NCI-H146 treated with DMSO at 0.1 percent for 48 hours (cell line): ENCODE measurements around the gene CPVL.
A peak's percentile ranks its signal among the peaks of the same experiment; 100 is the strongest.

ENCODE experiments used
- DNase-seq: peaks from one replicate; lab custom pipeline; 2025; ENCODE audit not compliant: unreplicated experiment; lab: John Stamatoyannopoulos, UW

CPVL gene

DNA sequence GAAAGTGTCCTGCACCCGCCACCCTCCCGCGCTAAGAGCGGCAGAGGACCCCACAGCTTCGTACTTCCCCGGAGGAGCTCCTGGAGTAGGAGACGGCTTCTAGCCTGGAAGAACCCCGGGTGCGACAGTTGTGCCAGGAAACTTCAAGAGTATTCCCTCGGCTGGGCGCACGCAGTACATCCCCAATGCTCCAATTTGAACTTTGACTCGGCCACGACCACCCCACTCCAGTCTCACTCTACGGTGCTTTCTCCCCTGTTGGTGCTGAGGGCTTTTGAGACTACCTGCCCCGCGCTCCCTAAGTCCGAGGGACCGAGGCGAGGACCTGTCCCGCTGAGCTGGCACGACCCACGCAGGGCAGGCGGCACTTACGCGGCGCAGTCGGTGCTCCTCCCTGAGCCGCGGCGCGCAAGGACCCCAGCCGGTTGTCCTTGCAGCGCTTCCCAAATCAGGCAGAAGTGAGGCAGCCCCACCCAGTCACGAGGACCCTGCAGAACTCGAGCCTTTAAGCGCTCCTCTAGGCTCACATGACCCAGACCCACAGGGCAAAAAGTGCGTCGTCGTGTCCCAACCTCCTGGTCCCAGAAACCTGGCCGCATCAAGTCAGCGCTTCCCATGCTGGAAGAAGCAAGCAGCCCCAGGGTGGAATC lies at the start of gene CPVL:
Gene CPVL, minus strand, starts transcription at position 481 of the 650 bp plus-strand sequence. CDS start 25,476 bp downstream, outside the sequence.
- peak; percentile 46 for DNase-seq

DNA sequence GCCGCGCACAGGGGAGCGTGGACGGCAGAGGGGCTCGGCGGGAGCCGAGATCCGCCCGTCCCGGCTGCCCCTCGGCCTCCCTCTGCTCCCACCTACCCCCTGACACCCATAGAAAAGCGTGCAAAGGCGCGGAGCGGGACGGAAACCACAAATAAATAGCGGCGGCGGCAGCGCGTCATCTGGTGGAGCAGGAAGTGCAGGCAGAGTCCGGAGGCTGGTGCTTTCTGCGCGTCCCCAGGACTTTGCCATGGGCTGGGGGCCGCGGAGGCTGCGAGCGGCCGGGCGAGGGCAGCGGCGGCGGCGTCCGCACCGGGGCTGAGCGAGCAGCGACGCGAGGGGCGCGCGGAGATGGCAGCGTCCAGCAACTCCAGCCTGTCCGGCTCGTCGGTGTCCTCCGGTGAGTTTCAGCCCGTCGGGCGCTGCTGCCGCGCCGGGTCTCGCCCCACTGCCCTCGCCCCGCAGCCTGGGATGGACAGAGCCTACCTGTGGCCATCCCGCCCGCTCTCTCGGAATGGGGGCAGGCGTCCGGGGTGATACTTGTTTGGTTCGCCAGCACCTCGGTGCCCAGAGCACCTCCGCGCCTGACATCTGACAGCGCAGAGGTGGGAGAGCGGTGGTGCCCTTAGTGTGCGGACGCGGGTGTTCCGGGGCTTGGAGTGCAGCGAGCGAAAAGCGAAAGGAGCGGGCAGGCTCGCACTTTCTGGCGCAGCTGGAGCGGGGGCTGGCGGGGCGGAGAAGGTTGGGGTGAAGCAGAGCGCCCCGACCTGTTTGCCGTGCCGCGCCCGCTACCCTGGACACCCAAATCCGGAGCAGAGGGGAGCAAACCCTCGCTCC lies 48.5 kb upstream of the CPVL start, which contains the start of gene CHN2:
Gene CHN2, plus strand, starts transcription at position 182 of the 834 bp plus-strand sequence.
- DNase-seq = peak; percentile 58

DNA sequence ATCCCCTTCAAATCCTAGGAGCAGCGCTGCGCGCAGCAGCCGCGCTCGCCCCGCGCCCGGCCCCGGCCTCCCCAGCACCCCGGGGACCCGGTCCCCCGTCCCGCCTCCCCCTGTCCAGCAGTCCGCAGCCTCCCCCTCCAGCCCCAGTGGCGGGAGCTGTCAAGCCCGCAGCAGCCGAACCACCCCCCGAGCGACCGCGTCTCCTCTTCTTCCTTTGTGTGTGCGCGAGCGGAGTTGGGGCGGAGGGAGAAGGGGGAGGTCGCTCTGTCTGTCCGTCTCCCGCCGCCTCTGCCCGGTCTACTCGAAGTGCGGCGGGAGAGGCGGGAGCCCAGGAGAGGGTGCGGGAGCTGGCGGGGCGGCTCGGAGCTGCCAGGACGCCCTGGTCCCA lies 47.9 kb upstream of the CPVL start:
- DNase-seq = peak; percentile 29

DNA sequence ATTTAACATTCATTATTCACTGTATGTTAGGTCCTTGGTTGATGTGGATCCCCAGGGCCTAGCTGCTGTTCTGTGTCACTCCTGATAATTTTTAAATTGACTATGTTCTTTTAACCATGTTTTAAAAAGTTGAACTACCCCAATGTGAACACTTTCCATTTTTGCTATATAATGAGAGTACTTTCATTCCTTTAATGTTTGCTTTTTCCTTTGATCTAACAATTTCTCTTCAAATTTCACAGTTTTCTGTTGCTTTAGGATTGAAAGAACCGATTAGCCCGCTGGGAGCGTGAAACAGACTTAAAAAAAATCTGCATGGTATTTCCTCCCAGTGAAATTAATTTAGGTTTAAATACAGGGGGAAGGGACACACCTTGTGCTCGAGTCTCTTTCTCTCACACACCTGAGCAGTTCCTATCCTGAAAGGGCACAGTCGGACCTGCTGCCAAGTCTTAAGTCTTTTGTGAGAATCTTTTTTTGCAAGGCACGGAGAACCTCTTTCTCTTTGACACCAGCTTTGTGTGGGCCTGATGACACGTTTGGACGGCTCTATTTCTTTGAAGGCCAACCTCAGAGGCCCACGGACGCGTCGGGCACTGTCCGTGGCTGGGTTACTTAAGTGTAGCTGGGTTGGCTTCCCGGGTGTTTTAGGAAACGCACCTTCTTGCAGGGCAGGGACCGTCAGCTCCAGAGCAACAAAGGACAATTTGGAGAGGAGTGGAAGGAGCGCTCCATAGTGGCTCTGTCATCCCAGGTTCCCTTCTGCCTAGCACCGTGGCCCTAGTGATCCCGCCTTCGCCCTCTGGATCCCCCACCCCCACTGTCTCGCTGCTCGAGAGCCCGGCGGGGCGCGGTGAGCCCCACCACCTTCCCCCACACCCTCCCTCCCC lies 47.2 kb upstream of the CPVL start:
- DNase-seq = peak; percentile 28

DNA sequence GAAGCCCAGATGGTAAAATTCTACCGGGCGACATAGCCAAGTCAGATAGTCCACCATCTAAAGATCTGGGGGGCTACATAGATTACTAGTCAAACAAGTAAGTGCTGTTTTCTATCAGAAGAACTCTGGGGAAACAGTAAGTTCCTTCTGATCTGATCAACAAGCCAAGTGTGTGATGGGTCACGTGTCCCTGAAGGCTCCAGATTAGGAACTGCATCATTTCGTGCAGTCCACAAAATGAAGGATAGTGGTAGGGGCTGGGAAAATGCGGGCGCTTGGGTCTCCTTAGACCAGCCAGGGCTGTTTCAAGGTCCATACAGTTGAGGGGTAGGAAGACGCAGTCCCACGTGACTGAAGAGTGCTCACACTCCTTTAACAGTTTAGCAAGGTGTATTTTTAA lies 46.5 kb upstream of the CPVL start:
- DNase-seq = no peak

DNA sequence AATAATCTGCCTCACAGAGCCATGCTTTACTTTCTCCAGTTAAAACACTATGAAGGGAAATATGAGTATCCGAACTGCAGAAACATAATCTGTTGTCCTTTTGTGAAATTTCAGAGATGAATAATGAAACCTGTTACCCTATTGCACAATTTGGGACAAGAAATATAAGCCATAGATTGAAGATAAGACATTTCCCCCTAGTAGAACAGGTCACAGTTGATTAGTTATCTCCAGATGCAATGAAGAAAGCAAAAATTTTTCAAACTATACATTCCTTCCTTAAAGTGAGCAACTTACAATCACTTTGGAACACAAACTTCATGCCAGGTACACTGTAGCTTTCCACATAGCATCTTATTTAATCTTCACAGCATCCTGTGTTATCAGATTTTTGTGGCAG lies 46.0 kb upstream of the CPVL start:
- no peak for DNase-seq

DNA sequence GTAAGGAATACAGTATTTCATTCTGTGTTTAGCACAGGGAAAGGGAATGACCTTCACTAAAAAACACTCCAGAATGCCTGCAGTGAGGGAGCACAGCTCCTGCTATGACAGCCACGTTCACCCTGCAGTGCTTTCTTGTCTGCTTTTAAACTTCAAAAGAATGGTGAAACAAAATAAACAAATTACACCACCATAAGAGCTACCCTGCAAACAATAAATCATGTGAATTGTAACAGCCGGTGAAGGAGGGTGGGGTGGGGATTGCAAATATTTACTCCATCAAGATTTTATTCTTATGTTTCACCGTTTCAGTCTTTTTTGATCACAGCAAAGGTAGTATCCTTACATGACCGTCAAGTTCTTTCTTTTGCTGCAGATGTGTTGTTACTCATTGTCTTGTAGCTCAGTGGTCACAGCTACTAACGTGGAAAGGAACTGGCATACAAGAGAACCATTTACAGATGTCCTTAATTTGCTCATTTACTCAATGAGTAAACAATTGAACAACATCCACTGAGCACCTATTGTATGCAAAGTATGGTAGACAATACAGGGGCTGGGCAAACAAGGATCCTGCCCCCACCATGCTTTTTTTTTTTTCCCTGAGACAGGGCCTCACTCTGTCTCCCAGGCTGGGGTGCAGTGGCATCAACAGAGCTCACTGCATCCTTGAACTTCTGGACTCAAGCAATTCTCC lies 44.2 kb upstream of the CPVL start:
- DNase-seq = peak; percentile 62

DNA sequence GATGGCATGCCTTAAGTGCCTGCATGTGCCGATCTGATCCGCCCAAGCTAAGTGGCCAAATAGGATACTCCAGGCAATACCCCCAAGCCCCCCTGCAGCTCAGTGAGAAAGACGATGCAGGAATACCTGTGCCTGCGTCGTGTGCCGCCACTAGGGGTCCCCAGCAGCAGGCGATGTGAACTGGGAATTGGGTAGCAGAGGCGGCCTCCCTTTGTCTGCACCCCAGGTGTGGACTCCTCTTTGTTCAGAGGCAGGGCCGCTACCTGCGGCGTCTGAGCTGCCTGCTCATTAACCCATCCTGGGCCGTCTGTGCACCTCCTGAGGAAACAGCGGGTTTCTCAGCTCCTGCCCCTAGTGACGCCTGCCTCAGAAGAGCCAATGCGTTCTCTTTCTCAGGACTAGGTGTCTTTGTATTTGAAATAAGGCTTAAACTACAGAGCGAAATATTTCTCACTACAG lies 43.4 kb upstream of the CPVL start:
- DNase-seq = peak; percentile 93

DNA sequence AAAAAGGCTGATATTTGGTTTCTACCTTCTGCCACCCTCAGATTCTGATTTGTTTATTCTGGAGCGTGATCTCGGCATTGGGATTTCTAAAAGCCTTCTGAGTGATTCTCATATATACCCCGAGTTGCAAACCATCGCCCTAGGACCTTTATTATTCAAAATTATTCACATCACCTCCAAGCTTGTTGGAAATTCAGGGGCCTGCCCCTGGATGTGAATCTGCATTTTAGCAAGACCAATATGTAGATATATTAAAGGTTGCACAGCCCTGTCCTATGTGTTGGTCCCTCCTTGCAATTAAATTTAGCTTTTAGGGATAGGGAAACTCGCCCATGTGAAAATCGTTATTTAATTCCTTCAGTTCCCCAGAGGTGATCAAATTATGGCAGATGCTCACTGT lies 39.3 kb upstream of the CPVL start:
- DNase-seq = no peak

DNA sequence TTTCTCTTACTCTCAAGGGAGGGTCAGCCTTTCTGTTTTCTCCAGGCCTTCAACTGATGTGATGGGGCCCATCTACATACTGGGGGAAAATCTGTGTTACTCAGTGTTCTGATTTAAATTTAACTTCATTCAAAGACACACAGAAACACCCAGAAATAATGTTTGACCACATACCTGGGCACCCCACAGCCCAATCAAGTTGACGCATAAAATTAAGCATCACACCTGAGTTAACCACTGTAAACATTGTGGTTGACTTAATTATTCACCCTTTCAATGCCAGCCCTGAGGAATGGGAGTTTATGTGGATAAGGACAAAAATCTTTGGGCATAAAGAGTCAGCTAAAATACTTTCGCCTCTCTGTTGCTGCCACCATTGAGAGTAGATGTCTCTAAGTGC lies 38.3 kb upstream of the CPVL start:
- DNase-seq = no peak

DNA sequence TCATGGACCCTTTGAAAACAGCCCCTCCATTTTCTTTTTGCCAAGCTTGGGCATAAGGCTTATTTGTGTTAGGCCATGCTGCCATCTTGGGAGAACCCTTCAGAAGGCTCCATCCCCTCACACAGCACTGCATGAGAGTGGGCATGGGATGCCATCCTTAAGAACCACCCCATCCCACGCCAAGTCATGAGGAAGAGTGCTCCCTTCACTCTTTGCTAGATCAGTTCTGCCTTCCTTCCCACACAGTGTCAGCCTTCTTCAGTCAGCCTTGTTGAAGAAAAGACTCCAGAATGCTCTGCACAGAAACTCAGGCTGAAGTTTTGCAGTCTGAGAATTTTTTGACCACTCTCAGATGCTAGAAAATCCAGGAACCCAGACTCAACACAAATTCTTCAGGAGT lies 32.8 kb upstream of the CPVL start:
- DNase-seq = no peak

DNA sequence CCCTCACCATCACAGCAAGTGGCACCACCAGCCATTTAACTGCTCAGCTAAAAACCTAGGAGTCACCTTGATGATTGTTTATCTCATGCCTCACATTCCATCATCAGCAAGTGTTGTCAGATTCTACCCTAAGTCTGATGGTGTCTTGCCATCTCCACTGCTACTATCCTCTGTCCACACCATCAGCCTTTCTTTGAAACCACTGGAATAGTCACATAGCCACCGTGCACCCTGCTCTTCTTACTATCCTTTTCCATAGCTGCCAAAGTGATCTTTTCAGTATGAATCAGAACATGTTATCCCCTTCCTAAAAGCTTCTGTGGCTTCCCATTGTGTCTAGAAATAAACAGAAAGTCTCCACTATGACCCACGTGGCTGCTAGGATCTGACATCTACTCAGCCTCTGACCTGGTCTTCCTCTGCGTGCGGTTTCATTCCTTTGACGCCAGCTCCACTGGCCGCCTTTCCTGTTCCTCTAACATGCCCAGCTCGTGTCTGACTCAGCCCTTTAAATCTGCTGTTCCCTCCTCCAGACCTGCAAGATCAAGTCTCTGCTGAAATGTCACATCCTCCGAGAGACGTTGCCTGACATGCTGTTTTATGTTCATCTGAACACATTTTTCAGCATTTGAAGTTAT lies 31.7 kb upstream of the CPVL start:
- DNase-seq = no peak

DNA sequence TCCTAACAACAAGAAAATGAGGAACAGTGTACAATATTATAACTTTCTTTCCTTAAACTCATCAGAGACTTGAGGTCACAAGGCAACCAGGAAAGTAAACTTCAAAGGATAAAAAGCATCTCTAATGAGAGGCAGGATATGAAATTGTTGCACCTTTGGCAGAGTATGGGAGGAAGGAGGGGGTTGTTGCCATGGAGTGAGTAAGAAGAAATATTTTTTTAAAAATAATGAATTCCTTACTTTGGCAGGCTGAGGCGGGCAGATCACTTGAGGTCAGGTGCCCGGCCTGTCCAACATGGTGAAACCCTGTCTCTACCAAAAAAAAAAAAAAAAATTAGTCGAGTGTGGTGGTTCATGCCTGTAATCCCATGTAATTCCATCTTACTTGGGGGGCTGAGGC lies 27.1 kb upstream of the CPVL start:
- DNase-seq = no peak

DNA sequence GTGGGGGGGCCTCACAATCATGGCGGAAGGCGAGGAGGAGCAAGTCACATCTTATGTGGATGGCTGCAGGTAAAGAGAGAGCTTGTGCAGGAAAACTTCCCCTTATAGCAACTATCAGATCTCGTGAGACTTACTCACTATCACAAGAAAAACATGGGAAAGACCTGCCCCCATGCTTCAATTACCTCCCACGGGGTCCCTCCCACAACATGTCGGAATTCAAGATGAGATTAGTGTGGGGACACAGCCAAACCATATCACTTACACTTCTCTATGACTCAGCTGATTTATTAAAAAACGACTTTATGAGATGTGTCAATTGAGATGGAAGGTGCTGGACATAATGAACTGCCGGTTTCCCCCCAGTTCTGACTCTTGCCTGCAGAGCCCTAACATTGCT lies 24.4 kb upstream of the CPVL start:
- no peak for DNase-seq

DNA sequence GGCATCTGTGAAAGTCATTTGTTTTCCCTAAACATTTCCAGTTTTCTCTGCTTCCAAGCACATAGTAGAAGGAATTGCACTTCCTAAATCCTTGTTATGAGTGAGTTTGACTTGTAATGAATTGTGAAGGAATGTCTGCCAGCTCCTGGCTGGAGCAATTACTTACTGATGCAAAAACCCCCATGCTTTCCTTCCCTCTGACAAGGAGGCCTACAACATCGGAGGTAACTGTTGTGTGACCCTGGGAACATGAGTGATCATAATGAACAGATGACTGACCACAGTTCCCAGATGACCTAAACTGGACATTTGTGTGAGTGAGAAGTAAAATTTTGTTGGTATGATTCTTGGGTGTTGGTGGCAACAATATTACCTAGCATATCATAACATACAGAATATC lies 21.4 kb upstream of the CPVL start:
- no peak for DNase-seq

DNA sequence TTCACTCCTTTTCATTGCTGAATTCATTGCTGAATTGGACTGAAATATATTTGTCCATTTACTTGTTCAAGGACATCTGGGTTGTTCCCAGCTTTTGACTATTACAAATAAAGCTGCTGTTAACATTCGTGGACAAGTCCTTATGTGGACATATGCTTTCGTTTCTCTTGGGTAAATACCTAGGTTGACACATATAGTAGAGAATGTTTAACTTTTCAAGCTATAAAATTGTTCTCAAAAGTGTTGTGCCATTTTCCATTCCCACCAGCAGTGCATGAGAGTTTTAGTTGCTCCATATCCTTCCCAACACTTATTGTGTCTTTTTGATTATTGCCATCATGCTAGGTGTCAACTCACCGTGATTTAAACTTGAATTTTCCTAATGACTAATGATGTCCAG lies 17.5 kb upstream of the CPVL start:
- no peak for DNase-seq

DNA sequence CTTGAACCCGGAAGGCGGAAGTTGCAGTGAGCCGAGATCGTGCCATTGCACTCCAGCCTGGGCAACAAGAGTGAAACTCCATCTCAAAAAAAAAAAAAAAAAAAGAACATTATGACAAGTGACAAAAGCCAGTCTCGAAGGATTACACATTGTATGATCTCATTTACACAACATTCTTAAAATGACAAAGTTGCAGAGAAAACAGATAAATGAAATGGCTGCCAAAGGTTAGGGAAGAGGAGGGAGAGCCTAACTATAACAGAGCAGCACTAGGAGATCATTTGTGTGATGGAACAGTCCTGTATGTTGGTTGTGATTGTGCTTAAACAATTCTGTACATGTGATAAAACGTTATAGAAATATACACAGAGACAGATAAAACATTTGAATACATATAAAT lies 16.2 kb upstream of the CPVL start:
- no peak for DNase-seq

DNA sequence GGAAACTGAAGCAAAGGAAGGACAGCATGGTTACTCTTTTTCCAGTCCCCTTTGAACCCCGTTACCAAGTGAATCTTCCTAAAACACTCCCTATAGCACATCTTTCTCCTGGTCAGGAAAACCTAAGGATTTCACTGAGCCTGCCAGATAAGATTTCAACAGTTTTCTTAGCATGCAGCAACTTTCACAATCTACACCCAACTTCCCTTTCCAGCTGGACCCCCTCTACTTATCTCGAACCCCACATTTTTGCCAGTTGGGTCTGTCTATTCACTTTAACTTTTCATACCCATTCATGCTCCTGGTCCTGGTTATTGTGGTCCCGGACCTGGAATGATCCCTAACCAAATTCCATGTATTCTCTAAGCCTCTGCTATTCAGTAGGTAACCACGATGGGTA lies 14.9 kb upstream of the CPVL start:
- no peak for DNase-seq

DNA sequence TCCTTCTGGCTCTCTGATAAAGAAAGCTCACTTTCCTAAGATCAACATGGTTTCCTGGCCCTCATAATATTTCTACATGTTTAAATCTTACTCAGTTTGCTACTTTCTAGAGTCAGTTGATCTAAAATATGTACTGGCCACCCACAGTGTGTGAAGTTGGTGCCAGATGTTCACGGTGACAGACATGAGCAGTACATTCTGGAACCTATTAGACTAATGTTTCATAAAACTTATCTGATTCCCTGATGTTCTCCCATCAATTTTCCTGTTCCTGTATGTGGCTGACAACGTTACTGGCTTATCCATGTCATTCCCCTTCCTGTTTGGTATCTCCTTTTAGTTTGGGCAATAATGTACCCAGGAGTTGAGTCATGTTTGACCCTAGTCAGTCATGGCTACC lies 13.7 kb upstream of the CPVL start:
- DNase-seq = no peak

DNA sequence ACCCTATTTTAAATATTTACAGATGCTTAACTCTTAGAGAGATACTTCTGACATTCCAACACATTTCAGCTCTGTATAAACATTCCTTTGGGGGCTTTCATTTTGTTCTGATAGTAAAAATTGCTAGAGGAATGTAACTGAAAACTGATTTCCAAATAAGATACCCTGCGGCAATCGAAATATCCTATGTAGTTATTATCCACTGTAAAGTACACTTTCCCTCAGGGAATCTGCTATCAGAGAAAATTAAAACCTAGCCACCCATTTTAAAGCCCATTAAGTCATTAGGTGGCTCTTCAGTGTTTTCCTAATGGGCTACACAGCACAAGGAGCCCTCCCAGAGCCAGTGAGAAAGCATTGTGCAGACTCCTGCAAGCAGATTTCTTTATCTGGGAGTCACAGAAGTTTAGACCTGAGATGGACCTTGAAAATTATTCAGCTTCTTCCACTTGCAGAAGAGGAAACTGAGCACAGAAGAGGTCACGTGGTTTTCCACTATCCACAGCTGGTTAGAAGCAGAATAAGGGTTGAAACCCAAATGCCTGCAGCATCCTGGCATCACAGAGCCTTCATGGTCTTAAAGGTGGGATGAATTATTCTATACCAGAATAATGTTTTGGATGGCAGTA lies 12.6 kb upstream of the CPVL start:
- DNase-seq = peak; percentile 49
